Diencephalon (tissue), 1 donor: ENCODE data around the gene MUSTN1. TPM values are rescaled to one million over a fixed set of nuclear protein-coding genes. Genes with fewer than 3 reads are reported as not detected.

Experiments
- small RNA-seq: library from RNA; depleted of rRNA; stranded (forward); fragments of <200 nt; gene quantifications from one replicate; pipeline ENCODE3, GENCODE V24; 2014
- total RNA-seq: library from RNA; depleted of rRNA; stranded (reverse); fragments of >200 nt; gene quantifications from one replicate; pipeline ENCODE4 v1.2.3, GENCODE V29; 2014

Gene MUSTN1
- total RNA-seq = not detected

DNA sequence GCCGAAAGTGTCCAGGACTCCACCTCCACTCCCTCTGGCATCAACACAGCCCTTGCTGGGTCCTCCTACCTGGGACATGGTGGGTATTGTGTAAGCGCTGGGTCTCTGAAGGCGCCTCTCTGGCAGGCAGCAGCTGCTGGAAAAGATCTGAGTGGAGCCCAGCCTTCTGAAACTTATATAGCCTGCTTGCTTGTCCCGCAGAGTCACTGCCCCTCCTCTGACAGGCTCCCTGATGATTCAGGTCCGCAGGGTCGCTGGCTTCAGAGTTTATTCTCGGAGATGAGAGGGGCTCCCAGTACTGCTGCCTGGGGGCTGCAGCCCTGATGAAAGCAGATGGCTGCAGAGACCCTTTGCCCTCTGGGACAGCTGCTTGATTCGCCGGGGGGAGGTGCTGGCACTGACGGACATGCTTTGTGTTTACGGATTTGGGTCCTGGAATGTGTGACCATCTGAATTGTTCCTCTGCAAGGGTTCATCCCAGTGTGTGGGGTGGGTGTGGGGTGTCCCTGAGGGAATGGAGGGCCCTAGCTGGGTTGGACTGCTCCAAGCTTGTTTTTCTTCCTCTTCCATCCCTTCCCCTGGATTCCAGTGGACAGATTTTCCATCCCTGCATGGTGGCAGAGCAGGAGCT, at the start of gene MUSTN1:
Gene MUSTN1 (minus strand): TSS at position 149 of the 631 bp plus-strand sequence. CDS start 71 bp downstream, at position 78.

GRCh38 chr3:52830535-52831258, 4.1 kb downstream of the MUSTN1 start, which contains the start of gene ITIH4:
ITIH4 (minus strand) TSS chr3:52830672; CDS start chr3:52830642, 30 bp downstream.

GRCh38 chr3:52794612-52795099, 40.2 kb downstream of the MUSTN1 start, which contains the start of gene ITIH3:
ITIH3 (plus strand) TSS chr3:52794796; CDS start chr3:52794804, 8 bp downstream.

Small RNAs within 50 kb of the gene (small RNA-seq; reads per million reads assigned to genes)
- gene MIR8064 = not detected
- gene MUSTN1 = not detected

Other genes starting within 250 kb of the MUSTN1 start
- 171 TPM for gene PBRM1, start 149.1 kb downstream of the MUSTN1 start, total RNA-seq
- 53.3 TPM for gene GNL3, start 149.0 kb downstream of the MUSTN1 start, total RNA-seq
- gene GLT8D1, start 129.2 kb downstream of the MUSTN1 start, total RNA-seq = 74.3 TPM
- 62.5 TPM for gene SPCS1, start 128.9 kb downstream of the MUSTN1 start, total RNA-seq
- gene NEK4, start 64.1 kb downstream of the MUSTN1 start, total RNA-seq = 55.1 TPM
- not detected for gene ITIH1, start 57.4 kb downstream of the MUSTN1 start, total RNA-seq
- not detected for gene ITIH3, start 40.2 kb downstream of the MUSTN1 start, total RNA-seq
- 6.0 TPM for gene ITIH4, start 4.3 kb downstream of the MUSTN1 start, total RNA-seq
- gene STIMATE, start 62.5 kb upstream of the MUSTN1 start, total RNA-seq = 12.0 TPM
- 32.3 TPM for gene SFMBT1, start 211.1 kb upstream of the MUSTN1 start, total RNA-seq